GM12865 (cell line): ENCODE data around the gene SH3PXD2A.

Experiments used
- DNase-seq: peaks from one replicate; pipeline ENCODE4 v3.0.0; 2010; ENCODE audit warnings: low read depth
- H3K4me3 ChIP-seq: 2 replicates; pipeline ENCODE4 v1.5.1; 2011; ENCODE audit warnings: mild to moderate bottlenecking, low read depth, low read length, control low read depth
- TF ChIP-seq, protein P1 (sequence below): IDR thresholded peaks from 2 replicates; pipeline ENCODE4 v1.5.1; 2011; ENCODE audit warnings: low read length, control low read depth, low read depth, inconsistent platforms; ENCODE audit not compliant: insufficient read depth; ENCODE audit errors: missing control alignments

The SH3PXD2A gene

DNA sequence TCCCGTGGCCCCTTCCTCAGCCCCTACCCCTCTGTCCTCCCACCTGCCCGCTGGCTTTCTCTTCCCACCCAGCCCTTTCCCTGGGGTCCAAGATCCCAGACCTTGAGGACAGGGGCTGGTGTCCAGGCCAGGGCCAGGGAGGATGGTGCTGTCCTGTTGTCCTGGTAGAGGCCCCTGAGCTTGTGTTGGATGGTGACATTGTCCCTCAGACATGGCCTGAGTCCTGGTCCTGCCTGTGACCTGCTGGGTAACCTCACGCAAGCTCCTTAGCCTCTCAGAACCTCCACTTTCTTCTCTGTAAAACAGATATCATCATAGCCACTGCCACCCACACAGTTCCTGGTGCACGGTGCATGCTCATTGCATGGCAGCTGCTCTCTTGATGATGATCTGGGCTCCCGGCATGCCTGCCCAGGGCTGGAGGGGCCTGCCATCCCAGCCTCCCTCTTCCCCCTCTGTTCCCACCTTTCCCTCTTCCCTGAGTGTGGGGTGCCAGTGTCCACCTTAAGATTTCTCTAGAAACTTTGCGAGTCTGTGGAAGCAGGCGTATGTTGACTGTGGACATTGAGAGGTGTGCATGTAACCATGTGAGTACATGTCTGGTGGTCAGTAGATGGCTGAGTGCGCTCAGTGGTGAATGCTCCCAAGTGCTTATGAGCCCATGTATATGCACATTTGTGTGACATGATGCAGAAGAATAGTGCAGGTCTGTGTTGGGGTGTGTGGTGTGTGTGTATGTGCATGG, 301.5 kb downstream of the SH3PXD2A start:
- DNase-seq: no peak
- TF ChIP-seq, protein P1, sequence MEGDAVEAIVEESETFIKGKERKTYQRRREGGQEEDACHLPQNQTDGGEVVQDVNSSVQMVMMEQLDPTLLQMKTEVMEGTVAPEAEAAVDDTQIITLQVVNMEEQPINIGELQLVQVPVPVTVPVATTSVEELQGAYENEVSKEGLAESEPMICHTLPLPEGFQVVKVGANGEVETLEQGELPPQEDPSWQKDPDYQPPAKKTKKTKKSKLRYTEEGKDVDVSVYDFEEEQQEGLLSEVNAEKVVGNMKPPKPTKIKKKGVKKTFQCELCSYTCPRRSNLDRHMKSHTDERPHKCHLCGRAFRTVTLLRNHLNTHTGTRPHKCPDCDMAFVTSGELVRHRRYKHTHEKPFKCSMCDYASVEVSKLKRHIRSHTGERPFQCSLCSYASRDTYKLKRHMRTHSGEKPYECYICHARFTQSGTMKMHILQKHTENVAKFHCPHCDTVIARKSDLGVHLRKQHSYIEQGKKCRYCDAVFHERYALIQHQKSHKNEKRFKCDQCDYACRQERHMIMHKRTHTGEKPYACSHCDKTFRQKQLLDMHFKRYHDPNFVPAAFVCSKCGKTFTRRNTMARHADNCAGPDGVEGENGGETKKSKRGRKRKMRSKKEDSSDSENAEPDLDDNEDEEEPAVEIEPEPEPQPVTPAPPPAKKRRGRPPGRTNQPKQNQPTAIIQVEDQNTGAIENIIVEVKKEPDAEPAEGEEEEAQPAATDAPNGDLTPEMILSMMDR: no peak
- H3K4me3 ChIP-seq: no peak overlapping the region

DNA sequence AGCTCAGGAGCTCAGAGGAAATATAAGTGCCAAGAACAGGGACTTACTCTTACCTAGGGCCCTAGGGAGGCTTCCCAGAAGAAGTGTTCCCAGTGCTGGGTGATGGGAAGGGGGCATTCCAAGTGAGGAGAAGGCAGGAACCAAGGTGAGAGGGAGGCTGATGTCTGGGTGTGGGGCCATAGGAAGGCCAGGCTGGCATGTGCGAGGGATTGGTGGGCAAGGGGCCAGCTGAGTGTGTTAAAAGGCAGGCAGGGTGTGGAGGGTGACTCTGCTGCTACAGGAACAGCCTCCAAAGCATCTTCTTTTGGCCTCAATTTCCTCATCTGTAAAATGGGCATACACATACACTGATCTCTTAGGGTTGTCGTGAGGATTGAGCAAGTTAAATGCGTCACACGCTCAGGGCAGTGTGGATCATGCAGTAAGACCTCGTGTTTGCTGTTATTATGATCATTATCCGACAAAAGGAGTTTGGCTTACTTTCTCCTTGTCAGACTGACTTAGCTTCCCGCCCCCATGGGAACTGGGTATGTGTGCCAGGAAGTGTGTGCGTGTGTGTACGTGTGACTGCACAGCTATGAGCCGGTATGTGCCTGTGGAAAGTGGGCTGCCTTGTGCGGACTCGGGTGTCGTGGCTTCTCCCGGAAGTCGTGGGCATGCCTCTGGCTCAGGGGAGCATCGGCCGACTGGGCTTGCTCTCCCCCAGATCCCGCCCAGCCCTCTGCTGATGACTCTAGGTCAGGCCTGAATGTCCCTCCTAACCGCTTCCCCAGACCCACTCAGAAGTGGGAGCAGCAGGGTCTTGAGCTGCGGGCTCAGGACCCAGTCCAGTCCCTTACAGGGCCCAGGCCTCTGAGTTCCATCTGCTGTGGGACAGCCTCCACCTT, 302.3 kb downstream of the SH3PXD2A start:
- TF ChIP-seq, protein P1: no peak
- no peak overlapping the region for H3K4me3 ChIP-seq
- DNase-seq: no peak

DNA sequence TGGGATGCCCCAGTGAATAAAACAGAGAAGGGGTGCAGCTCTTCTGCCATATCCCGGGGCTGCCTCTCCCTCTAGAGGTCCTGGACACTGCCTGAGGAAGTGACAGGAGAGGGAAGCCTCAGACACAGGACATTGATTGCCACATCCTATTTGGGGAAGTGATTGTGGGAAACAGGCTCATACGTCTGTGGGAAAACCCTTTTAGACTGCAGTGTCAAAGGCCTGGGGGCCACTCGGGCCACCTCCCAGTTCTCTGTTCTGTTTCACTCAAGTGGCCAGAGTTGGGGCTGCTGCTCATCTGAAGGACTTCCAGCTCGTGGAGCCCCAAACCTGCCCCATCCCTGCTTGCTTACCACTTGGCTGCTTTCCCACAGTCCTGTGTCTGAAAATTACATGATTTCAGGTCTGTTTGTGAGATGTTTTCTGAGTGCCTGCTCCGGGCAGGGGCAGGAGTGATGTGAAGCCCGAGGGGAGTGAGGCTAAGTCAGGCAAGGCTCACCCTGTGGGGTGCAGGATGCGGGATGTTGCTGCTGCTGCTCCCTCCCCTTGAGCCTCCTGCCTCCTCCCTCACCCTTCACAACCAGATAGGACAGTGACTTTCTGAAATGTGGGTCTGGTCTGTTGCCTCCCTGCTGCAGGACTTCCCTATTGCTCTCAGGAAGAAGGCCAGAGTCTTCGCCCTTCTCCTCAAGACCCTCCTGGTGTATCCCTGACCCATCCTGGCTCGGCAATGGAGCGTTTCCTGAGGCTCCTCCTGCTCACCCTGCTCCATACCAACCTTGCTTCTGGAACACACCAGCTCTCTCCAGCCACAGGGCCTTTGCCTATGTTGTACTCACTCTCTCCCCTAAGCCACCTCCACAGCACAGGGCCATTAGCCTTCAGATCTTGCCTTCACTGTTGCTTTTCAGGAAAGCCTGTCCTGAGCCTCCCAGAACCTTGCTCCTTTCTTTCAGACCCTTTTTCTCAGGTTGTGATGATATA, 303.5 kb downstream of the SH3PXD2A start:
- peak; percentile 12 for DNase-seq
- H3K4me3 ChIP-seq: no peak overlapping the region
- TF ChIP-seq, protein P1: no peak

DNA sequence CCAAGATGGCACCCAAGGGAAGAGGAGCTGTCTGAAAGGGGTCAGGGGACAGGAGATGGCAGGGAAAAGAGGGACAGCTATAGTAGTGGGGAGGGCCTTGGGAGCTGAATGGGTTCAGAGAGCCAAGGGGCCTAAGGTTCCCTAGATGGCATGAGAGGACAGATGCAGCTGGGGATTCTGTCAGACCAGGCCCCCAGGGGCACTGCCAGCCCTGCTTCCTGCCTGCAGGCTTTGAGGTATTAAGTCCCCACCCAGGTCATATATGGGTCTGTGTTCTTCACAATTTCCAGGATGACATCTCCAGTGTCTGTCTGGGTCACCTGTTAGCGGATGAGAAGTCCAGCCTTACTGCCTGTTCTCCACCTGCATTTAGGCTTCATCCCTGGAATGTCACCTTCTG, 305.1 kb downstream of the SH3PXD2A start:
- H3K4me3 ChIP-seq: no peak overlapping the region
- no peak for DNase-seq
- TF ChIP-seq, protein P1: no peak

DNA sequence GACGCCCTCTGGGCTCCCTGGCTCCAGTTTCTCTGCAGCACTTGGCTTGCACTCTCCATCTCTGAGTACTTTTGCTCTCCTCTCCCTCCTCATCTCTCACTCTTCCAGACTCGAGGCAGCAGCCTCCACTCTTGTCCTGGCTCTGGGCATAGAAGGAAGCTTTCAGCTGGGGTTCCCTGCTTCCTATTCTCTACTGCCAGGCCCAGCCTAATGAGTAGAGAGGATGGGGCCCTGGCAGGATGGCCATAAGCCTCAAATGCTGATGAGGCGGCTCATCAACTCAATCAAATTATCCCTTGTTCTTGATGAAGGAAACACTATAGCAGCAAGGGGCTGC, 306.1 kb downstream of the SH3PXD2A start:
- TF ChIP-seq, protein P1: no peak
- no peak overlapping the region for H3K4me3 ChIP-seq
- DNase-seq: no peak

DNA sequence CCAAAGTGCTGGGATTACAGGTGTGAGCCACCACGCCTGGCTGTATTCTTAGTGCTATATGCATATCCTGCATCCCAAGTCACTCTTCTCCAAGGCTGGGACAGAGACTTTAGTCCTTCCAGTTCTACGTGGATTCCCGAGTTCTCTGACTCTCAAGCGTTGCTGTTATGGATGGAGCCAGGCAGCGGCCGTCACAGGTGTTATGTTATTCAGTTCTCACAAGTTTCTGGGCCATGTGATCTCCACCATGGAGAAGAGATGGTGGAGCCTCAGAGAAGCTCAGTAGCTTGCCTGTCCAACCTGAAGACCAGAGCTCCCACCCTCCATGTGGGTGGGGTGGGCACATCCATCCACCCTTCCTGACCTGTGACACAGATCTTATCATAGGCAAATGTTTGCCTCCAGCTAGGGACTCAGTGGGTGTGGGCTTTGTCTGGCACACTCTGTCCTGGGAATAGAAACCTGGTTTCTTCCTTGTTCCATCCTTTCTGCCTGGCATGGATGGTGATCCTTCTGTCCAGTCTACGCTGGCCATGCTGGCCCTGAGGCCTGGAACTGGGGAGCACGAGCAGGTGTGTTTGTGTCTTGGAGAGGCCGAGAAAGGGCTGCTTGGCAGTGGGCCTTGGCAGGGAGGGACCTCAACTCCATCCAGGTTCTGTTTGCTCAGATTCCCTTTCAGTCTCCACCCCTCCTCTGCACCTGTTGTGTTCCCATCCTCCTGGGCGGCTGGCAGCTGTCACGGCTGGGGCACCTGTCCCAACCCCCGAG, 306.6 kb downstream of the SH3PXD2A start:
- H3K4me3 ChIP-seq: no peak overlapping the region
- no peak for DNase-seq
- TF ChIP-seq, protein P1: no peak
